HG02840 (cell line): Measurements from ENCODE around the gene NEFH.
"Not testable (repeated sequence)": the region's sequence is repeated elsewhere in the genome, so short reads cannot be mapped to it uniquely, and the experiment has no call there.

Experiments
- ATAC-seq: cut with Tn5 transposase; IDR thresholded peaks from one replicate; pipeline ENCODE4 v1.9.1; 2021; ENCODE audit warnings: mild to moderate bottlenecking, moderate library complexity, moderate number of reproducible peaks; ENCODE audit not compliant: unreplicated experiment, low FRiP score

The NEFH gene

GRCh38 chr22:29489127-29489780, 9.2 kb downstream of the NEFH start:
- ATAC-seq: not testable (repeated sequence)

- no peak for ATAC-seq
Observed at GRCh38 chr22:29491012-29491411, 11.0 kb downstream of the NEFH start.

DNA sequence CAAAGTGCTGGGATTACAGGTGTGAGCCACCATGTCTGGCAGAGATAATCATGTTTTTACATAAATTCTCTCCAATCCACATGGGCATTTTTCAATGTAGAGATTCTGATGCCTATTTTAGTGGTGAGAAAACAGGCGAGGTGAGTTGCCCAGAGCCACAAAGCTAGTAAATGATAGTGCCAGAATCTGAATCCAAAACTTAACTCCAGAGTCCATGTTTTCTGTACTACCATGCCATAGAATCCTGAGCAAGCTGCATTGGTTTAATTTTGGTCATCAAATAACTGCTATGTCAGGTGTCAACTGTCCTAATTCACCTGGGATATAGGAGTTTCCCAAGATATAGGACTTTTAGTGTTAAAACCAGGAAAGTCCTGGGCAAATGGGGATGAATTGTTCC, 13.6 kb downstream of the NEFH start:
- ATAC-seq: no peak

GRCh38 chr22:29499852-29500251, 19.8 kb downstream of the NEFH start:
- ATAC-seq: no peak

DNA sequence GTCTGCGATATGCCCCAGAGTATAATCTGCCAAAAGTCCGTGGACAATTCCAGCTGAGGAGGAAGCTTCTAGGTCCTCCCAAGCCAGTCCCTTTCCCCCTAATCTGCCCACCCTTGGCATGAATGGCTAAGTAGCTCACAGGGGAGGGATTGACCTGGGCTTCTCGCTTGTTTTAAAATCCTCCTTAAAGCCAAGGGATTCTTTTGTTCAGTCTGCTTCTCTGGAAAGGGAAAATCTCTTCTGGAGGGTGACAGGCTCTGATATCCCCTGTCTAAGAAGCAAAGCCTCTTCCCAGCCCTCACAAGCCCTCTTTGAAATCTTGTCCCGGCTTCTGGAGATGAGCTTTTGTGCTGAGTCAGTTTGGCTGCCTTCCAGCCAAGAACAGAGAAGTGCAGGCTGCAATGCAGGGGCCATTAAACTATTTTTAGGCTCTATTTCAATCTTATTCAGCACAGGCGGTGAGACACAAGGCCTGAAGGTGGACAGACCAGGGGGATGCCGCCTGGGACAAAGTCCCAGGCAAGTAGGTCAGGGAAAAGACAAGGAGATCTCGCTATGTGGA, 23.9 kb downstream of the NEFH start:
- ATAC-seq: no peak

GRCh38 chr22:29509298-29509697, 29.3 kb downstream of the NEFH start:
- ATAC-seq: no peak

GRCh38 chr22:29509815-29510214, 29.8 kb downstream of the NEFH start:
- ATAC-seq: no peak

GRCh38 chr22:29510542-29510941, 30.5 kb downstream of the NEFH start:
- ATAC-seq: no peak

DNA sequence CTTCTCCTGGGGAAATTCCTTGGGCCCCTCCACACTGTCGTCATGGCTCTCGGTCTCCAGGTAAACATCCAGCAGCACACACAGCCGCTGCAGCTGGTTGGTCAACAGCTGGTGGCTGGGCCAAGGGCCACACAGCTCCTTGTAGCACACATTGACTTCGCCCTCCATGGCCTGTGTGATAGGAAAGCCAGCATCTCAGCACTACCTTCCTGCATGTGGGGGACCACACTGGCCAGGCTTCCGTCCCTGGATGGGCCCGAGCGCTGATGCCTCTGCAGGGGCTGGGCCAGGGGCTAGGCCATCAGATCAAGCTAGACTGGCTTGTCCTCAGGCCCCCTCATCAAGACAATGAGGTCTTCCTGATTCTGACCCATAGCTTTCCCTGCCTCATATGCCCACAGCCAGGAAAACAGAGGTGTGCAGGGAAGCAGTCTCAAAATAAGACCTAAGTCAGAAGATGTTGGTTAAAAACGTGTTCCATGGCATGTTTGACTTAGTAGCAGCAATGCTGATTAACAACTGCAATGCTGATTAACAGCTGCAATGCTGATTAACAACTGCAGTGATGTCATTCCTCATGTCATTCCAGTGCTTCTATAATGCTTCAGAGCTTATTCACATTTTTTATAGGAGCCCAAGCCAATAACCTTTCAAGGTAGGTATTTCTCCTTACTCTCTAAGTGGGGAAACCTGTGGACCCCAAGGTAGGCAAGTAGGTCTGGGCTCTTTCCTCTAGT, 31.3 kb downstream of the NEFH start:
- no peak for ATAC-seq

DNA sequence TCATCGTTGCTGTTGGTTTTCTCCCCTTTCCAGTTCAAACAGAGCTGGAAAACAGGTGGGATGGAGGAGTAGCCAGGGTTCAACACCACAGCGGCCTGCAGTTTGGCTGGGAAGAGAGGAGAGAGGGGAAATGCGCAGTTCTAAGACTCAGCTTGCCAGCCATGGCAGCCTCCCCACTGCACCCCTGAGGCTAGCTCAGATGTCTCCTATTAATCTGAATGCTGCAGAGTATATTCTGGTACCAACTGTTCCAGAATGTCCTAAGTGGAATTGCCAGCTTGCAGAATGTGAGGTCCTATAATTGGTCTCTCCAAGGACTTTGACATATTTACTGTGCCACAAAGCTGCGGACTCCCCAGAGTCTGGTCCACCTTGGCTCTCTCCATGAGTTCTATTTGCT, 32.0 kb downstream of the NEFH start:
- no peak for ATAC-seq

GRCh38 chr22:29517215-29517908, 37.3 kb downstream of the NEFH start:
- no peak for ATAC-seq

- no peak for ATAC-seq
Observed at GRCh38 chr22:29518427-29518826, 38.4 kb downstream of the NEFH start.

DNA sequence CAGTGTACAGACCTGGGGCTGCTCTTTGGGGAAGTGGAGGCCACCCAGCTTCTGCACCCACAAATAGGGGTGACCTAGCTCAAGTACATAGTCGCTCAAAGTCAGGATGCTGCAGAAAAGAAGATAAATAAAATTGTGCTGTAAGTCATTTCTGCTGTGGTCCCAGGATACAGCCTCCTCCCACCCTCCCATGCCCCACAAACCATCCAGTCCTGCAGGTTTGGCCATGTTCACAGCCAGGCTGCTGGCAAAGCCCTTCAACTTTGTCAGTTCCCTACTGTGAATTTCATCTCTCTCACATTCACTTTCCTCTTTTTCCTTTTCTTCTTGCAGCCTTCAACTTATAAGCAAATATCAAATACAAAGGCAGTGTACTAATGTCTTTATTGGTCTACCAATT, 40.0 kb downstream of the NEFH start:
- ATAC-seq: no peak

DNA sequence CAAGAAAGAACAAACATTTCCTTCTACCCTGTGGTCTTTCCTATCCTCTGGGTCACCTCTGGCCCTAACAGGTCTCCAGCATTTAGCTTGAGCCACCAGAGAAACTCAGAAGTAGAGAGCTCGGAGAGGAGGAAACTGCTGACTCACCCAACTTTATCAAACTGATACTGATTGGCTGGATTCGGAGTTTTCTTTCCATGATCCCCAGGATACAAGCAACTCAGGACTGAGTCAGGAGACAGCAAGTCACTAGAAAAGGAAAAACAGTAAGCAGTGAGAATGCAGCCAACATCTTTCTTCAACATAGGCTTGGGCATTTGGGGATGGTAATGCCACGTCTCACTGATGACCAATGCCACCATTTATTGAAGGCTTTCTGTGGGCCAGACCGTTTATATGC, 40.8 kb downstream of the NEFH start:
- ATAC-seq: no peak

DNA sequence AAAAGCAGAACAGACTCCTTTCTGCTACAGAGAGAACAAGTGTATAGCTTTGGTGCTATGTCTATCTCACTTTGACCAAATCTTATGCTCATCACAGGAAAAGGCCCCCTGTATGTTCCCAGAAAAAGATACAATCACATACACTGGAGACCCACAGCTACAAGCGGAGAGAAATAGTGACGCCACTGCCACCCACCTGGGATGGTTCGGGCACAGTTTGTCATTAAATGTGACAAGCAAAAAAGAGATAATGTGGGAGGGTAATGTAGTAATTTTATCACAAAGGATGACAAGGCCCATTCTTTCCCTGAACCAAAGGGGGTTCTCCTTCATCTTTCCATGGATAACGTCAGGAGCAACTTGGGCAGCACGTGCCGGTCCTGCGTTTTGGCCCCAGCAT, 41.5 kb downstream of the NEFH start:
- ATAC-seq: no peak

GRCh38 chr22:29523761-29524160, 43.7 kb downstream of the NEFH start:
- ATAC-seq: no peak

DNA sequence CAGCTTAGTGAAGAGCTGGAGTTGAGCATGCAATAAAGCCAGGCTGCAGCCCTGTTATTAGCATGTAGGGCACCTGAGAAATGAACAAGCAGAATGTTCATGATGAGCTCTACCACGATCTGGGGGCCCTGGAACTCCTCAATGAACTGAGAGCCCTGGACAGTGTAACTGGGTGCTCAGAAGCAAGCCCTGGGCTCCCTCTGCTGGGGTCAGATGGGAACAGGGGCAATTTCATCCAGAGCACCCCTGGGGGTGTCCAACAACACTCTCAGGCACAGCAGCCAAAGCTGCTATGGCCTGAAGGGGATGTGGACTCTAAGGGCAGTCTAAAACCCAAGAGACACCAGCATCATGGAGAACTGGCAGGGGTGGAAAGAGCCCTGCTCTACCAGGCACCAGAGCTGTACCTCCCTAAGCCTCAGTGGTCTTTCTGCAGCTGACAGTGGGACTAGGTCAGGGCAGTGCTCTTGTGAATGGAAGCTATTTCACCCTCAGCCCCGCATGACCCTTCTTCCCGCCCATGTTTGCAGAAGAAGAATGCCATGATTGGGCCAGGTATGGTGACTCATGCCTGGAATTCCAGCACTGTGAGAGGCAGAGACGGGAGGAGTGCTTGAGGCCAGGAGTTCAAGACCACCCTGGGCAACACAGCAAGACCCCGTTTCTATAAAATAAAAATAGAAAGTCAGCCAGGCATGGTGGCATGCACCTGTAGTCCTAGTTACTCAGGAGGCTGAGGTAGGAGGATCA, 44.6 kb downstream of the NEFH start:
- no peak for ATAC-seq

DNA sequence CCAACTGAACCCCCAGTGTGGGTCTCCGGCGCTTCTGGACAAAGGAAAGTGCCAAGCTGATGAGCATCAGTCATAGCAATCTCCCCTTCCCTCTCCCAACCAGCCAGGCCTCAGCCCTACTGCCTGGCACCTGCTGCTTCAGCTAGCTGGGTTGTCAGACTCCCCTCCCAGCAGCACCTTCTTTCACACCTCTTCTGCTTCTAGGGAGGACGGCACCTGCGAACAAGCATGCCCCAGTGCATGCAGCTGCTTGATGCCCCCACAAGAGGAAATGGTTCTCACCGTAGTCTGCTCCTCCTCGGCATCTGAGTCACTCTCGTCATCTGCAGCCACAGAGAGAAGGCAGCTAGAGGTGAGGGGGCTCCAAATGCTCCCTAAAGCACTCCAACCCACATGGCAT, 48.1 kb downstream of the NEFH start:
- no peak for ATAC-seq

DNA sequence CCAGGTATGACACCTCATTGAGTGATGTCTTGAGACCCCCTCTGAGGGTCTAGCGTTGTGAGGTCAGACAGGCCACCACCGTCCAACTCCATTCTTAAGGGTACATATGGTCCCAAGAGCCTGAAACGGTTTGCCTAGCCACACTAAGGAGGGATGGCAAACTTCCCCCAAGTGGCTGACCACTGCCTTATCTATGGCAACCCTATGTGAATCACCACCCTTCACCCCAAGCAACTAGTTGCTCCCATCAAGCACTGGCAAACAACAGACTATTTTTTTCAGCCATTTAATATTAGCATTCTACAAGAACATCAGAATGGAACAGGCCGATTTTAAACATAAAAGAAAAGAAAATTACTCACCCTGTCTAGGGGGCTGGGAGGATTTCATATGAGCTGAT, 50.7 kb downstream of the NEFH start:
- ATAC-seq: no peak

GRCh38 chr22:29531419-29531818, 51.4 kb downstream of the NEFH start:
- no peak for ATAC-seq

DNA sequence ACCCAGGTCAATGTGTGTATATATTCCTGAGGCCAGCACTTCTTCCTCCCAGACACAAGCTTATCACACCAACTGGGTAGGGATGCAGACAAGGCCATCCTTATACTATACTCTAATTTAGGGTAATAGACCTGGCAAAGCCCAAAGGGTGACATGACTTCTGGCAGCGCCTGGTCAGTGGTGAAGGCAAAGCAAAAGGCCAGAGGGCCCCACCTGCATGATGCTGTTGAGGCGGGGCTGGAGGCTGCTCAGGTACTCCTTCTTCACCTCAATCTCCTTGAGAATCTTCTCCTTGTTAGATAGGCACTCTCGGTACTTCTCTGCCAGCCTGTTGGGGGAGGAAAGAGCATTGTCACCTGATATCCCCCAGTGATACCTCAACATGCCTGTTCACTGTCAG, 56.4 kb downstream of the NEFH start:
- no peak for ATAC-seq
